ENCODE results near the gene RHOG.
"Not testable (repeated sequence)": the region's sequence is repeated elsewhere in the genome, so short reads cannot be mapped to it uniquely, and the experiment has no call there.

The RHOG gene

DNA sequence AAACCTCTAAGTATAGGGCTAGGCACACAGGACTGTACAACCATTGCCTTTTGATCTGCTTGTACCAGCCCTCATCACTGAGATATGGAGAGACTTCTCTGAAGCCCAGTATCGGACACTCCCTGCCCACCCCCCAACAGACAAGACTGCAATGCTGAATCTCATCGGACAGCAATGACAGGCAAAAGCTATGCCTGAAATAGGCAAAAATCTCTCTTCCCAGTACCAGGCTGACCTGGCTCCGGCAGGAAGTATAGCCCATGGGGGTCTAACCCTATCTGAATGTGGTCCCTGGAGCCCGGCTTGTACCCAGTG lies 6.5 kb downstream of the RHOG start:
- no peak for DNase-seq (ENCODE audit: low read depth in 2 of 2)

- no peak for DNase-seq (ENCODE audit: low read depth in 2 of 2)
Measured at GRCh38 chr11:3833449-3833848, 7.3 kb downstream of the RHOG start.

- DNase-seq (ENCODE audit: low read depth in 2 of 2) = no peak
Measured at GRCh38 chr11:3832816-3833215, 7.9 kb downstream of the RHOG start.

- DNase-seq (ENCODE audit: low read depth in 2 of 2) = no peak
Measured at GRCh38 chr11:3831378-3832239, 9.2 kb downstream of the RHOG start.

DNA sequence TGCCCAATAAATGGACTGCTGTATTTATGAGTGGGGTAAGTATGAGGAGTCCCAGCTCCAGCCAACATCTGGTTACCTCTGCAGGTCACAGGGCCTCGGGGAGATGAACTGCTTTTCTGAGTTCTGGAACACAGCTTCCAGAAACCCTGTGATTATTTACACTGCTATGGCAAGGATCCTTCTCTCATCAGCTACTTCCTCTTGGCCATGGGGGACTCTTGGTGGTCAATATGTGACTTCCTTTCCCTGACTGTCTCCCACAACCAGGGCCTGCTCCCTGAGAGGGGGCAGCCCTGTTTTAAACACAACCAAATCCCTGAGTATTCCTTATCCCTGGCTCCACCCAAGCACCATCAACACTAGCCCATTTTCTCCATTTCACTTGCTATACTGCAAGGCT lies 10.0 kb downstream of the RHOG start:
- no peak for DNase-seq (ENCODE audit: low read depth in 2 of 2)

- no peak for DNase-seq (ENCODE audit: low read depth in 2 of 2)
Measured at GRCh38 chr11:3830088-3830487, 10.7 kb downstream of the RHOG start.

DNA sequence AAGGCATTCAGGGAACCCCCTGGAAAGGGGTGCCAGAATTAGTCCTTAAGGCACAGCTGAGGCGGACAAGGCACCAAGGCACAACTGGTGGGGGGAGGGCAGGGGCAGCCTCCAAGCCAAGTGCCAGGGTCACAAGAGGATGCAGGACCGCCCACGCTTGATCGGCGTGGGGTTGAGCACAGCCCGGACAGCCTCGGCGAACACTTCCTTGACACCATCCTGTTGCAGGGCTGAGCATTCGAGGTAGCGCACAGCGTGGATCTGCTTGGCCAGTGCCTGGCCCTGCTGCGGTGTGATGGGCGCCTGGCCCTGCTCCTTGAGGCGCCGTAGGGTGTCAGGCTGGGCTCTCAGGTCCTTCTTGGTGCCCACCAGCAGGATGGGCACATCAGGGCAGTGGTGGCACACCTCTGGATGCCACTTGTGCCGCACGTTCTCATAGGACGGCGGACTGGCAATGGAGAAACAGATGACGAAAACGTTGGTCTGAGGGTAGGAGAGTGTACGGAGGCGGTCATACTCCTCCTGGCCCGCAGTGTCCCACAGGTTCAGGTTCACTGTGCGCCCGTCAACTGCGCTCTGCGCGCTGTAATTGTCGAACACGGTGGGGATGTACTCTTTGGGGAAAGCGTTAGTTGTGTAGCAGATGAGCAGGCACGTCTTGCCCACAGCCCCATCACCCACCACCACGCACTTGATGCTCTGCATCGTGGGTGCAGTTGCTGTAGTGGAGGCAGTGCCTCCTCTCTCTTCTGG lies 13.1 kb downstream of the RHOG start:
- no peak for DNase-seq (ENCODE audit: low read depth in 2 of 2)

- no peak for DNase-seq (ENCODE audit: low read depth in 2 of 2)
Measured at GRCh38 chr11:3826721-3827120, 14.0 kb downstream of the RHOG start.

DNA sequence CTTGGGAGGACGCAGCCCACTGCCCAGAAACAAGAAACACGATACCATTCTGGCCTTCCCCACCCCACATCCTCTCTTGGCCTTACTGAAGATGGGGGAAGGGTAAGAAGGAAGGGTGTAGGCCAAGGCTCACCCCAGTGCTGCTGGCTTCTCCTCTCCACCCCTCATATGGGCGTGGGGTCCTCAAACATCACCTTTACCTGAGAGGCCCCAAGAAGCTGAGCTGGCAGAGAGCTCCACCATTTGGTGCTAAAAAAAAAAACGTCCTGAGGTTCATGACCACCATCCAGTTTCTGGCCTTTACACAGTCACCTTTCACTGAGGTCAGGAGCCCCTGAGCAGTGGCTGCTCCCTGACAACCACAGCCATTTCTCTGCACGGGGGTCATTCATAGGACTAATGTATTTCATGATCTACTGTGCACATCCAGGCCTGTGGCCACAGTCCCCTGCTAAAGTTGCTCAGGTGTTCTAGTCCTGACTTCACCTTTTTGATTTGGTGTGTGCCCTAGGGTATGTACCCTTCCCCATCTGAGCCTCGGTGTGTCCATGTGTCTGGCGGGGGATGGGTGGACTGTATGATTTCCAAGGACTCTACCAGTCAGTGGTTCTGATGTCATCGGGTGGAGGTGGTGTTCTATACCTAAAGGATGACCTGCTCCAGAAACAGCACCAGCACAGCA lies 15.1 kb downstream of the RHOG start:
- no peak for DNase-seq (ENCODE audit: low read depth in 2 of 2)

DNA sequence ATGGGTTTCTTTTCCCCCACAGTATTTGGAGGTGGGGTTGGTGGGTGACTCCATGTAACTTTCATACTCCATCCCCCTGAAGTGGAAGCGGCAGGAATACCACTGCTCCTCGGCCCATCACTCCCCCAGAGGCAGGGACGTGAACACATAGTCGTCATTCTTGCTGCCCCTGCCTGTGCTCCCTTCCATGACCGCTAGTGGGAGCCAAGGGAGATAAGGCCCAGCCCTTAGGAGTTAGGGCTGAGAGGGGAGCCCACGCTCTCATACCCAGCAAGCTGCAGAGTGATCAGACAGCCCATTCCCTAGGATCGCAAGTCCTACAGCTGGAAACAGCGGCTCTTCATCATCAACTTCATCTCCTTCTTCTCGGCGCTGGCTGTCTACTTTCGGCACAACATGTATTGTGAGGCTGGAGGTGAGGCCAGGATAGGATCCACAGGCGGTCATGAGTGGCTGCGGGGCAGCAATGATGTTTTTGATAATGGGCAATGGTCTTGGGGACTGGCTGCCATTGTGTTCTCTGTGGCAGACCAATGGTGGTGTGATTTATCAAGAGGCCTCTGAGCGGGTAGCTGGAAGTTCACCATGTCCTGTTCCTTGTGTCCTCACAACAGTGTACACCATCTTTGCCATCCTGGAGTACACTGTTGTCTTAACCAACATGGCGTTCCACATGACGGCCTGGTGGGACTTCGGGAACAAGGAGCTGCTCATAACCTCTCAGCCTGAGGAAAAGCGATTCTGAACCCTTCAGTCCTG lies 15.9 kb downstream of the RHOG start:
- DNase-seq (ENCODE audit: low read depth in 2 of 2) = peak; percentile 65 to 75

GRCh38 chr11:3823762-3824506 lies 16.8 kb downstream of the RHOG start:
- no peak for DNase-seq (ENCODE audit: low read depth in 2 of 2)

GRCh38 chr11:3823303-3823702 lies 17.5 kb downstream of the RHOG start:
- no peak for DNase-seq (ENCODE audit: low read depth in 2 of 2)

DNA sequence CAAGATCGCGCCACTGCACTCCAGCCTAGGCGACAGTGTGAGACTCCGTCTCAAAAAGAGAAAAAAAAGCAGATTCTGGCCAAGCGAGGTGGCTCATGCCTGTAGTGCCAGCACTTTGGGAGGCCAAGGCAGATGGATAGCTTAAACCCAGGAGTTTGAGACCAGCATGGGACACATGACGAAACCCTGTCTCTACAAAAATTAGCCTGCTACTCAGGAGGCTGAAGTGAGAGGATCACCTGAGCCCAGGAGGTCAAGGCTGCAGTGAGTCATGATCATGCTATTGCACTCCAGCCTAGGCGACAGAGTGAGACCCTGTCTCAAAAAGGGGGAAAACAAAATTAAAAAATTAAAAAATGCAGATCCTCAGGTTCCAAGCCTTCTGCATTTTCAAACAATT lies 18.4 kb downstream of the RHOG start:
- no peak for DNase-seq (ENCODE audit: low read depth in 2 of 2)

DNA sequence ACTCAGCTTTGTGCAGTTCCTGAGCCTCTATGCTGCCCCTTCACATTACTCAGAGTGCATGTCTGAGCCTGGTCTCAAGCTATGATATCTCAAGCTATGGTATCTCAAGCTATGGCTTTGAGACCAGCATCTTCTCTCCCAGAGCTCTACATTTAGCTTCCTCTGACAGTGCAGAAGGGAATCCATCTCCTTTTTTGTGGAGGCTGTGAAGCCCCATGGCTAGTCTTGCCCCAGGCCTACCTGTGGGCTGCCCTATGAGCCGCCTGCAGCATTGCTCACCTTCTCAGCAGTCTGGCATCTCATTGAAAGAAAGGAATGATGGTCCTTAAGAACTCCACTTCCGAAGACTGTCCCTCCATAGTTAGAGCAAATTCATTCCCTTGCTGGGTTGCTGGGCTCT lies 19.8 kb downstream of the RHOG start:
- DNase-seq (ENCODE audit: low read depth in 2 of 2) = no peak

- DNase-seq (ENCODE audit: low read depth in 2 of 2) = no peak
Measured at GRCh38 chr11:3817181-3817800, 23.5 kb downstream of the RHOG start.

DNA sequence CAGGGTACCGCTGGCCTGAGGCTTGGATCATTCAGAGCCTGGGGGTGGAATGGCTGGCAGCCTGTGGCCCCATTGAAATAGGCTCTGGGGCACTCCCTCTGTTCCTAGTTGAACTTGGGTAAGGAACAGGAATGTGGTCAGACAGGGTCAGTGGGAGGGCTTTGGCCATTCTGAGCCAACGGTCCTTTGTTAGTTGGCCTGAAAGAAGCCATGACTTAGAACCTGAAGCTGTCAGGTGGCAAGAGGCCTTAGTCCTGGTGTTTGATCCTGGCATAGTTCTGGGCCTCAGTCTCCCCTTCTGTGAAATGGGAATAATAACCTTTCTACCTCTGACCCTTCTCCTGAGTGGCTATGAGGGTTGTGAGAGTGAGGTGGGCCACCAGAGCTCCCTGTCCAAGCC lies 24.1 kb downstream of the RHOG start:
- no peak for DNase-seq (ENCODE audit: low read depth in 2 of 2)

DNA sequence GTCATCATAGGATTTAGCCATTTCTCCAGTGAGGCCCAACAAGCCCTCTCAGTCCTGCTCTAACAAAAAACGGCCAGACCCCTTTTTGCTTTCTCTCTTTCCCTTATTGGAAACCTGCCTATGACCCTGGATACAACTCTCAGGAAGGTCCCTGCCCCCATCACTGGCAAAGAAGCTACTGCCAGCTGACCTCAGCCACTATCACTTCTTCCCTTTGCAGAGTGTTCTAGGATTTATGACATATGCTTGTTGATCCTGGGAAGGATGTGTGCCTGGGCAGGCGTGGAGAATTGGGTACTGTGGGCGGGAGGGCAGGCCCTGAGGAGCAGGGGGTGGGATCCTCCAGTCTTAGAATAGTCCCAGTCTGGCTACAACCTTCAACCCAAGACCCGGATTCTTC lies 24.9 kb downstream of the RHOG start:
- DNase-seq (ENCODE audit: low read depth in 2 of 2) = no peak

DNA sequence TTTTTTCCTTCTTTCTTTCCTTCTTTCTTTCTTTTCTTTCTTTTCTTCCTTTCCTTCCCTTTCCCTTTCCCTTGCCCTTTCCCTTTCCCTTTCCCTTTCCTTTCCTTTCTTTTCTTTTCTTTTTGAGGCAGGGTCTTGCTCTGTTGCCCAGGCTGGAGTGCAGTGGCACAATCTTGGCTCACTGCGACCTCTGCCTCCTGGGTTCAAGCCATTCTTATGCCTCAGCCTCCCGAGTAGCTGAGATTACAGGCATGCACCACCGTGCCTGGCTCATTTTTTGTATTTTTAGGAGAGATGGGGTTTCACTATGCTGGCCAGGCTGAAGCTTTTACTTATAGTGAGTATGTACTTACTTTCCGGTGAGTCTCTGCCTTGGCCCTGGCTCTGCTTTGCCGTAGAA lies 25.9 kb downstream of the RHOG start:
- DNase-seq (ENCODE audit: low read depth in 2 of 2) = not testable (repeated sequence)

- DNase-seq (ENCODE audit: low read depth in 2 of 2) = no peak
Measured at GRCh38 chr11:3810951-3811350, 29.8 kb downstream of the RHOG start.

- DNase-seq (ENCODE audit: low read depth in 2 of 2) = no peak
Measured at GRCh38 chr11:3810446-3810845, 30.3 kb downstream of the RHOG start.

- DNase-seq (ENCODE audit: low read depth in 2 of 2) = no peak
Measured at GRCh38 chr11:3809624-3809928, 31.2 kb downstream of the RHOG start.

Measured in stimulated activated CD8-positive, alpha-beta memory T cell treated with anti-CD3 and anti-CD28 coated beads, Interleukin-2, amount 100 ng/mL, for 48 hours (primary cell).